ENCODE measurements around the gene ALLC. TPM values are rescaled to one million over a fixed set of nuclear protein-coding genes. Genes with fewer than 3 reads are reported as not detected.
"Not testable (repeated sequence)": the region's sequence is repeated elsewhere in the genome, so short reads cannot be mapped to it uniquely, and the experiment has no call there.

ALLC gene
- under 0.01 TPM for total RNA-seq

- no peak for DNase-seq (ENCODE audit: low spot score in 2 of 2)
- no peak for FAIRE-seq
Measured at GRCh38 chr2:3657881-3658280, at the start of gene ALLC. Gene ALLC (plus strand): TSS chr2:3658200. CDS start chr2:3671158, 12,958 bp downstream.

GRCh38 chr2:3608373-3609278 lies 49.4 kb upstream of the ALLC start:
- DNase-seq (ENCODE audit: low spot score in 2 of 2) (no peak), FAIRE-seq (no peak)

GRCh38 chr2:3609279-3609673 lies 48.7 kb upstream of the ALLC start:
- not testable (repeated sequence) for FAIRE-seq; DNase-seq (ENCODE audit: low spot score in 2 of 2)

- FAIRE-seq: no peak
- DNase-seq (ENCODE audit: low spot score in 2 of 2): no peak
Measured at GRCh38 chr2:3610415-3610814, 47.6 kb upstream of the ALLC start.

- FAIRE-seq (no peak), DNase-seq (ENCODE audit: low spot score in 2 of 2) (no peak)
Measured at GRCh38 chr2:3610881-3611505, 47.0 kb upstream of the ALLC start.

GRCh38 chr2:3611589-3611988 lies 46.4 kb upstream of the ALLC start:
- DNase-seq (ENCODE audit: low spot score in 2 of 2) (no peak), FAIRE-seq (no peak)

GRCh38 chr2:3612639-3613523 lies 45.1 kb upstream of the ALLC start:
- DNase-seq (ENCODE audit: low spot score in 2 of 2) (no peak), FAIRE-seq (no peak)

- no peak for FAIRE-seq
Measured at GRCh38 chr2:3613524-3613905, 44.5 kb upstream of the ALLC start.

GRCh38 chr2:3614743-3615142 lies 43.3 kb upstream of the ALLC start:
- FAIRE-seq; DNase-seq (ENCODE audit: low spot score in 2 of 2): not testable (repeated sequence)

More at GRCh38 chr2:3613524-3613905, 44.5 kb upstream of the ALLC start:
- no peak for DNase-seq (ENCODE audit: low spot score in 2 of 2)

- DNase-seq (ENCODE audit: low spot score in 2 of 2): not testable (repeated sequence)
Measured at GRCh38 chr2:3615541-3616200, 42.3 kb upstream of the ALLC start.

GRCh38 chr2:3616435-3617197 lies 41.4 kb upstream of the ALLC start:
- not testable (repeated sequence) for FAIRE-seq; DNase-seq (ENCODE audit: low spot score in 2 of 2)

More at GRCh38 chr2:3615541-3616200, 42.3 kb upstream of the ALLC start:
- FAIRE-seq: not testable (repeated sequence)

GRCh38 chr2:3617198-3617890 lies 40.7 kb upstream of the ALLC start:
- FAIRE-seq (no peak), DNase-seq (ENCODE audit: low spot score in 2 of 2) (no peak)

GRCh38 chr2:3618367-3618766 lies 39.6 kb upstream of the ALLC start:
- DNase-seq (ENCODE audit: low spot score in 2 of 2) (no peak), FAIRE-seq (no peak)

- no peak for DNase-seq (ENCODE audit: low spot score in 2 of 2)
- no peak for FAIRE-seq
Measured at GRCh38 chr2:3619033-3619432, 39.0 kb upstream of the ALLC start.

GRCh38 chr2:3619661-3620060 lies 38.3 kb upstream of the ALLC start:
- FAIRE-seq; DNase-seq (ENCODE audit: low spot score in 2 of 2): not testable (repeated sequence)

GRCh38 chr2:3620834-3621233 lies 37.2 kb upstream of the ALLC start:
- no peak for DNase-seq (ENCODE audit: low spot score in 2 of 2)
- no peak for FAIRE-seq

GRCh38 chr2:3622967-3623366 lies 35.0 kb upstream of the ALLC start:
- no peak for DNase-seq (ENCODE audit: low spot score in 2 of 2)

GRCh38 chr2:3624059-3624794 lies 33.8 kb upstream of the ALLC start:
- DNase-seq (ENCODE audit: low spot score in 2 of 2) (no peak), FAIRE-seq (no peak)

More at GRCh38 chr2:3622967-3623366, 35.0 kb upstream of the ALLC start:
- no peak for FAIRE-seq

Measured in frontal cortex (tissue), 4 donors.